GM12865 (cell line): ENCODE results near the gene TNIP3.

Experiments used
- DNase-seq: peaks from one replicate; pipeline ENCODE4 v3.0.0; 2010; ENCODE audit warnings: low read depth
- H3K4me3 ChIP-seq: 2 replicates; pipeline ENCODE4 v1.5.1; 2011; ENCODE audit warnings: mild to moderate bottlenecking, low read depth, low read length, control low read depth
- TF ChIP-seq, protein P1 (sequence below): IDR thresholded peaks from 2 replicates; pipeline ENCODE4 v1.5.1; 2011; ENCODE audit warnings: low read length, control low read depth, low read depth, inconsistent platforms; ENCODE audit not compliant: insufficient read depth; ENCODE audit errors: missing control alignments

Gene TNIP3

DNA sequence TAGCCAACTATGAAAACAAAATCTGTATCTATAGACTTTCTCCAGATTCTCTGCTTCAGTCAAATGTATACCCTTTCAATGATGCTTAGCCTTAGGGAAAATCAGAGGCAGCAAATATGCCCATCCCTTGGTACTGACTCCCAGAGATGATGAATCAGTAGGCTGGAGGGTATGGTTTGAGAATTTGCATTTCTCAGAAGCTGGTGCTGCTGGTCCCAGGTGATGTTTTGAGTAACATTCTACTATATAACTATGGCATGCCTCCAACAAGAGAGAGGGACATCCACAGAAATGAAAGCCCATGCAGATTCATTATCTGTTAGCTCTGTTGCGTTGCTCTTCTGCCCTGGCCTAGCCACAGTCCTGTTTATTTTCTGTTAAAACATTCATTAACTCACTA lies 13.6 kb downstream of the TNIP3 start:
- H3K4me3 ChIP-seq = no peak overlapping the region
- TF ChIP-seq, protein P1, sequence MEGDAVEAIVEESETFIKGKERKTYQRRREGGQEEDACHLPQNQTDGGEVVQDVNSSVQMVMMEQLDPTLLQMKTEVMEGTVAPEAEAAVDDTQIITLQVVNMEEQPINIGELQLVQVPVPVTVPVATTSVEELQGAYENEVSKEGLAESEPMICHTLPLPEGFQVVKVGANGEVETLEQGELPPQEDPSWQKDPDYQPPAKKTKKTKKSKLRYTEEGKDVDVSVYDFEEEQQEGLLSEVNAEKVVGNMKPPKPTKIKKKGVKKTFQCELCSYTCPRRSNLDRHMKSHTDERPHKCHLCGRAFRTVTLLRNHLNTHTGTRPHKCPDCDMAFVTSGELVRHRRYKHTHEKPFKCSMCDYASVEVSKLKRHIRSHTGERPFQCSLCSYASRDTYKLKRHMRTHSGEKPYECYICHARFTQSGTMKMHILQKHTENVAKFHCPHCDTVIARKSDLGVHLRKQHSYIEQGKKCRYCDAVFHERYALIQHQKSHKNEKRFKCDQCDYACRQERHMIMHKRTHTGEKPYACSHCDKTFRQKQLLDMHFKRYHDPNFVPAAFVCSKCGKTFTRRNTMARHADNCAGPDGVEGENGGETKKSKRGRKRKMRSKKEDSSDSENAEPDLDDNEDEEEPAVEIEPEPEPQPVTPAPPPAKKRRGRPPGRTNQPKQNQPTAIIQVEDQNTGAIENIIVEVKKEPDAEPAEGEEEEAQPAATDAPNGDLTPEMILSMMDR = no peak
- no peak for DNase-seq

DNA sequence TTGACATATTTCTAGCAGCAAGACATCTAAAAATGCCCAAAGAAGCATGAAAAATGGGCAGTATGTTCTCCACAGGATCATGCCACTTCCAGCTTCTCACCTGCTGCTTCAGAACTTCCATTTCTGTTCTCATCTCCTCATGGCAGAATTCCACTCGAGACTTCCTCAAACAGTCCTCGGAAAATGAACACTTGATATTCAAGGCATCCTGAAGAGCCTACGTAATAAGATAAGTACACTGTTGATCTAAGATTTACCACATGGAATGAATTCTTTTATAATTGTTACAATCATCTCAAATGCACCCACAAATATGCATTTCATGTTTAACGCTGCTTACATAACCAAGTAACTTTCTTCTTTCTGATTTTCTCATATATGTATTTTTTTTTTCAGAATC lies 14.1 kb downstream of the TNIP3 start:
- H3K4me3 ChIP-seq = no peak overlapping the region
- TF ChIP-seq, protein P1 = no peak
- no peak for DNase-seq

DNA sequence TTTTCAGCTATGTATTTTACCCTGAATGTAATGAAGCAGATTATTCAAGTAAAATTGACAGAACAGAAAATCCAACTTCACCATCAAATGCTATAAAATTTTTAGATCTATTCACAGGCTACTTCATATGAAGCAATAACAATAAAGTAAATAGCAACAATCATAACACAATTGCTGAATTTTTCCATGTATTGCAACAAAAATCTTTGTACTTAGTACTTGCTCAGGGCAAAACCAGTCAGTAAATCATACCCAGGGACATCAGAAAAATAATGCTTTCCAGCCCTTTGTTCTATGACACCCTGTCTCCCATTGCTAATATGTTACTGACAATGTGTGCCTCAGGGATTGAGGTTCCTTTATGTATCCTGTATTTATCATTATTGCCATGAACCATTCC lies 15.5 kb downstream of the TNIP3 start:
- TF ChIP-seq, protein P1 = no peak
- H3K4me3 ChIP-seq = no peak overlapping the region
- no peak for DNase-seq

DNA sequence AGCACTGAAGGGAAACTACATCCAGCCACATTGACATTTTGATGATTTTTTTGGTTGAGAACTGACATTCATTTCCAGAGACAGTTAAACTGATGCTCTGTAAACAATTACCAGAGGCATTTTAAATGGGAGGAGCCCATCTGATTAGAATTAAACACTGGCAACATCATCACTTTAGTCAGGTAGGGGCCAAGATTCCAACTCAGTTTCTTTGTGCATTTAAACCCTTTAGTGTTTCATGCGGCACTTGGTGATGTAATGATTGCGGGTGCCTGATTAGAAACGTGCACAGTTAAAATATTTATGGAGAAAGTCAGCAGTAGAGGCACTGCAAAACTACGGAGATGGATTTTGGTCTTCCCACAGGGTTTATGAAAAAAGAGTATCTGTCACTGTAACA lies 16.1 kb downstream of the TNIP3 start:
- TF ChIP-seq, protein P1 = no peak
- no peak for DNase-seq
- H3K4me3 ChIP-seq = no peak overlapping the region

DNA sequence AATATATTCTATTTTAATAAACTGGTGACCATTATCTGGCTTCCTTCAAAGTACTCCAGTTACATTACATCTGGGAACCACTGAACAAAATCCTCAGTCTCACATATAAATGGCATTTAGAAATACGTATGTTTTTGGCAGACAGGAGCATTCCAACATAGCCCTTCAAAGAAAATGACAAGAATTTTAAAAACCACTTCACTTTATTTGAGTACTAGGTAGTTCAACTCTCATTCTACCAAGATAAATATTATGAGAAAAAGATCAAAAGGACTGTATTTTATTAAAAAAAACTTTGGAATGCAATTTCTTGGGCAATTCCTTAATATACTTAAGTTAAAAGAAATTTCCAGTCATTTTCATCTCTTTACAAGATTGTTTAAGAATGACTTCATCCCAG lies 17.6 kb downstream of the TNIP3 start:
- no peak for DNase-seq
- no peak overlapping the region for H3K4me3 ChIP-seq
- TF ChIP-seq, protein P1 = no peak

DNA sequence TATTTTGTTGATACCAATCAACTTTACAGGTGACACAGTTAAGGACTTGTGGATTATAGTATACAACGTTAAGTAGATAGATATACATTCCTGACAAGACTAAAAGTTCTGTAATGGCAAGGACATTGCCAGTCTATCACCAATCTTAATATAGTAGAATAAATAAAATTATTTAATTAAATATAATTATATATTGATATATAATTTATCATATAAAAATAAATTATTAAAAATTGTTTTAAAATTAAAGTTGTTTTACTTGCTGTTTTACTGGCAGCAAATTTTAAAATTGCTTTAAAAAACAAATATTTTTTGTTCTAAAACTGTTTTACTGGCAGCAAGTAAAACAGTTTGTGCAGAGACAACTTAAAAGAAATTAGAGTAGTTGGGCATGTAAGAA lies 18.7 kb downstream of the TNIP3 start:
- no peak for DNase-seq
- TF ChIP-seq, protein P1 = no peak
- no peak overlapping the region for H3K4me3 ChIP-seq

DNA sequence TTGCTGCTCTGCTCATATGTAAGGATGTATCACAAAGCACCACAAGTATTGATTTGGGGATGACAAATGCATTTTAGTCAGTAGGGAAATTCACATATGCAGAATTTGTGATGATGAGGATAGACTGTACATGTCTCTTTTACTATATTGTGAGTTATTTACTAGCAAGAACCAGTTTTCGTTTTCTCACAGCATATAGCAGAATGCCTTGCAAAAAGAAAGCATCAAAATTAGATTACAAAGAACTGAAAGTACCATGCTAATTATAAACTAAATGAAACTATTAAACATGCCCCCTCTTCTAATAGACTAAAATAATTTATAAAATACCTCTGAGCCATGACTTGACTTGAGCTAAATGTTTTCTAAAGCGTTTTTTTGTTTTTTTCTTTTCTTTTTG lies 20.1 kb downstream of the TNIP3 start:
- DNase-seq = no peak
- H3K4me3 ChIP-seq = no peak overlapping the region
- TF ChIP-seq, protein P1 = no peak
